Tibial nerve (tissue), 3 donors: ENCODE results near the gene MAP1LC3B.

Experiments
- POLR2A ChIP-seq, 2 donors: fragments of 450-650 bp; IDR thresholded peaks; one replicate each; pipeline ENCODE4 v1.6.1; 2017; ENCODE audit warnings: antibody characterized with exemption in 2 of 2, mild to moderate bottlenecking in 2 of 2, moderate library complexity in 2 of 2
- TF ChIP-seq, protein P1 (sequence below), 5 experiments: fragments of 200-600 bp in 3 of 5; fragments of 450-650 bp in 2 of 5; sonication (generic) in 3 of 5; IDR thresholded peaks; one replicate each; pipeline ENCODE4 v1.5.1; 2016 to 2019; ENCODE audit warnings: antibody characterized with exemption in 5 of 5, mild to moderate bottlenecking in 3 of 5, moderate library complexity in 2 of 5

DNA sequence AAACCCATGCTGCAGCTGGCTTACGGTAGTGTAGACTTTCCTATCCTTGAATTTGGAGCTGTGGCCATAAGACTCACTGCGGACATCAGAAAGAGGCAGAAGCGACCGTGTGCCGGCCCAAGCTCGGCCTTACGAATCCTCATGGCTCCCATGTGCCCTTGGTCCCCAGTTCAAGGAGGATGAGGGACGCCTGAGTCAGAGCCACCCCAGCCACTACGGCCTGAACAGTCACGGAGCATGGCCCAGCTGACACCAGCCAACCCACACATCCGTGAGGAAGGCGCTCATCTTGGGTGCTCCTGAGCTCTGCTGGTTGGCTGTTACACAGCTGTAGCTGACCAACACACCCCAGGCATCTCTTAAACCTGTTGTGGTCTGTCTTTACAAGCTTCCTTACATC is 56.7 kb downstream of the MAP1LC3B start:
- TF ChIP-seq, protein P1, sequence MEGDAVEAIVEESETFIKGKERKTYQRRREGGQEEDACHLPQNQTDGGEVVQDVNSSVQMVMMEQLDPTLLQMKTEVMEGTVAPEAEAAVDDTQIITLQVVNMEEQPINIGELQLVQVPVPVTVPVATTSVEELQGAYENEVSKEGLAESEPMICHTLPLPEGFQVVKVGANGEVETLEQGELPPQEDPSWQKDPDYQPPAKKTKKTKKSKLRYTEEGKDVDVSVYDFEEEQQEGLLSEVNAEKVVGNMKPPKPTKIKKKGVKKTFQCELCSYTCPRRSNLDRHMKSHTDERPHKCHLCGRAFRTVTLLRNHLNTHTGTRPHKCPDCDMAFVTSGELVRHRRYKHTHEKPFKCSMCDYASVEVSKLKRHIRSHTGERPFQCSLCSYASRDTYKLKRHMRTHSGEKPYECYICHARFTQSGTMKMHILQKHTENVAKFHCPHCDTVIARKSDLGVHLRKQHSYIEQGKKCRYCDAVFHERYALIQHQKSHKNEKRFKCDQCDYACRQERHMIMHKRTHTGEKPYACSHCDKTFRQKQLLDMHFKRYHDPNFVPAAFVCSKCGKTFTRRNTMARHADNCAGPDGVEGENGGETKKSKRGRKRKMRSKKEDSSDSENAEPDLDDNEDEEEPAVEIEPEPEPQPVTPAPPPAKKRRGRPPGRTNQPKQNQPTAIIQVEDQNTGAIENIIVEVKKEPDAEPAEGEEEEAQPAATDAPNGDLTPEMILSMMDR (IDR thresholded peaks at IDR 0.05) = no peak
- no peak for TF ChIP-seq POLR2A (IDR thresholded peaks at IDR 0.05)
